ENCODE results near the gene SMIM8.

- TF ChIP-seq CTCF (IDR thresholded peaks at IDR 0.05) (no peak), POLR2A (IDR thresholded peaks at IDR 0.05) (no peak), EP300 (IDR thresholded peaks at IDR 0.05) (no peak)
Measured at GRCh38 chr6:87344731-87345130, 22.3 kb downstream of the SMIM8 start, which contains the start of gene C6orf163.

All from sigmoid colon (tissue), 4 donors.